GM12872 (cell line): ENCODE data around the gene CARM1.

ENCODE experiments used
- TF ChIP-seq, protein P1 (sequence below): IDR thresholded peaks from 3 replicates; pipeline ENCODE4 v1.5.1; 2011; ENCODE audit warnings: low read depth, mild to moderate bottlenecking, low read length, moderate library complexity; ENCODE audit not compliant: insufficient read depth

The CARM1 gene

DNA sequence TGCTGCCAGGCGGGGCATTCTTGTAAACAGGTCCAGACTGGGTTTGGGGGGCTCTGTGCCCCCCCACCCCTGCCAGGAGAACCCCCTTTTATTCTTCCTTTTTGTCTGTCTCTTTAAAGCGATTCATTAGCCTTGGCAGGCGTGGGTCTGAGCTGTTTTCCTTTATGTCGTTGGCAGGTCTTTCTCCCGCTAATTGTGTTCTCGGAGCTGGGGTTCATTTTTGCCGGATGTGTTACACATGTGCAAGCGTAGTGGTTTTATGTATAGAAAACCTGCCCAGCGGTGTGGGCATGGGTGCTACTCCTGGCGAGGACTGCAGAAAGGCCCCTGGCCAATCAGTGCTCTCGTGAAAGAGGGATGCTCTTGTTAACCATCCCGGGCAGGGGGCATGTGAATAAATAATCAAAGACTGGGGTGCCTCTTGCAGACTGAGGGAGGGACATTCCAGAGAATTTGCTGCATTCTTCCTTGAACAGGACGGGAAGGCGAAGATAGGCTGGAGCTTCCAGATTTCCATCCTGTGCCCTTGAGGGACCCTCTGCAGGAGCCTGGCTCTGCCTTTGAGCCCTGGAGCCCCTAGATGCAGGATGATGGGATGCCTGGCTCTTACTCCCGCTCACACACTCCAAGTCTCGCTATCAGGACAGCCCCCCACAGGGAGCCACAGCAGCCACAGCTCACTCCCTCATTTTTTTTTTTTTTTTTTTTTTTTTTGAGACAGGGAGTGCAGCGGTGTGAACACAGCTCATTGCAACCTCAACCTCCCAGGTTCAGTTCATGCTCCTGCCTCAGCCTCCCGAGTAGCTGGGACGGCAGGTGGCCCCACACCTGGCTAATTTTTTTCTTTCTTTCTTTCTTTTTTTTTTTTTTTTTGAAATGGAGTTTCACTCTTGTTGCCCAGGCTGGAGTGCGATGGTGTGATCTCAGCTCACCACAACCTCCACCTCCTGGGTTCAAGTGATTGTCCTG is 14.1 kb downstream of the CARM1 start:
- TF ChIP-seq, protein P1, sequence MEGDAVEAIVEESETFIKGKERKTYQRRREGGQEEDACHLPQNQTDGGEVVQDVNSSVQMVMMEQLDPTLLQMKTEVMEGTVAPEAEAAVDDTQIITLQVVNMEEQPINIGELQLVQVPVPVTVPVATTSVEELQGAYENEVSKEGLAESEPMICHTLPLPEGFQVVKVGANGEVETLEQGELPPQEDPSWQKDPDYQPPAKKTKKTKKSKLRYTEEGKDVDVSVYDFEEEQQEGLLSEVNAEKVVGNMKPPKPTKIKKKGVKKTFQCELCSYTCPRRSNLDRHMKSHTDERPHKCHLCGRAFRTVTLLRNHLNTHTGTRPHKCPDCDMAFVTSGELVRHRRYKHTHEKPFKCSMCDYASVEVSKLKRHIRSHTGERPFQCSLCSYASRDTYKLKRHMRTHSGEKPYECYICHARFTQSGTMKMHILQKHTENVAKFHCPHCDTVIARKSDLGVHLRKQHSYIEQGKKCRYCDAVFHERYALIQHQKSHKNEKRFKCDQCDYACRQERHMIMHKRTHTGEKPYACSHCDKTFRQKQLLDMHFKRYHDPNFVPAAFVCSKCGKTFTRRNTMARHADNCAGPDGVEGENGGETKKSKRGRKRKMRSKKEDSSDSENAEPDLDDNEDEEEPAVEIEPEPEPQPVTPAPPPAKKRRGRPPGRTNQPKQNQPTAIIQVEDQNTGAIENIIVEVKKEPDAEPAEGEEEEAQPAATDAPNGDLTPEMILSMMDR, result no peak

DNA sequence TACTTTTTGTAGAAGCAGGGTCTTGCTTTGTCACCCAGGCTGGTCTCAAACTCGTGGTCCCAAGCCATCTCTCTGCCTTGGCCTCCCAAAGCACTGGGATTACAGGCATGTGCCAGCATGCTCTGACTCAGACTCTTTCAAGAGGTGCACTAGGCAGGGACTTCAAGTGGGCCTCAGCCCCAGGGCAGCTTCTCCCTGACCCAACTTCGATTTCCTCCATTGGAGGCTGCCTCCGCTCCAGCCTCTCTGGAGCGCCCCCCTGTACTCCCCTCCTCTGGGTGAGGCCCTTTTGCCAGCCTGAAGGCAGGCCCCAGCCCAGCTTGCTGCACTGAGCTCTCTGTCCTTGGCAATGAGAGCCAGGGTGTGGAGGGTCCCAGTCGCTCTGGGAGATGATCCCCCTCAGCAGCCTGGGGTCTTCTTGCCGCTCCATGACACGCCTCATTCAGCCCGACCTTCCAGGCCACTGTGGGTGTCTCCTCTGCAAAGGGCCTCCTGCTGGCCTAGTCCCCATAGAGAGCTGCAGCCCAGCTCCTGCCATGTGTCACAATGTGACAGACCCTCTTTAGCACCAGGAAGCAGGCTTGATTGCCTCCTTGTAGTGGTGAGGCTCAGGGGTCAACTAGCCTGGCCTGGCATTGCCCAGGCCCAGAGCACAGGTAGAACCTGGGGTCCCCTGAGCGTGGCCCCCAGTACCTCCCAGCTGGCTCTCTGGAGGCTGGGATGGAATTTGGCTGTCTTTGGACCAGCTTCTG is 16.4 kb downstream of the CARM1 start:
- TF ChIP-seq, protein P1, result no peak

DNA sequence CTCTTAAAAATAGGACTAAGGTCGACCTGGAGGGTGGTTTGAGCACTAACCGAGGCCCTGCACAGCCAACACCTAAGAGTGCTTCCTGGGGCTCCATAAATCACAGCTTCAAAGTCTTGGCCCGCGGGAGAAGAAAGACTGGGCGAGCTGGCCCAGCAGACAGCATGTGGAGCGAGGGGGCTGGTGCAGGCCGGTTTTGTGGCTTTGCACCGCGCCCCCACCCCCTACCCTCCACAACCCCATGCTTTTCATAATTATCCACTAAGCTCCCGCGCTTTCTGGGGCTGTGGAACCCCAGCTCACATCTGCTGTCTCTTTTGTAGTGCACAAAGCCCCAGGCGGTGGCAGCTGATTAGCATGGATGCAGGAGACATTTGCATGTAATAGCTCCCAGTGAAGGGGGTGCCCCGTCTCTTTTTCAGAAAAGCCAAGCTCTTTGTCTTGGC is 17.1 kb downstream of the CARM1 start:
- TF ChIP-seq, protein P1, result no peak

DNA sequence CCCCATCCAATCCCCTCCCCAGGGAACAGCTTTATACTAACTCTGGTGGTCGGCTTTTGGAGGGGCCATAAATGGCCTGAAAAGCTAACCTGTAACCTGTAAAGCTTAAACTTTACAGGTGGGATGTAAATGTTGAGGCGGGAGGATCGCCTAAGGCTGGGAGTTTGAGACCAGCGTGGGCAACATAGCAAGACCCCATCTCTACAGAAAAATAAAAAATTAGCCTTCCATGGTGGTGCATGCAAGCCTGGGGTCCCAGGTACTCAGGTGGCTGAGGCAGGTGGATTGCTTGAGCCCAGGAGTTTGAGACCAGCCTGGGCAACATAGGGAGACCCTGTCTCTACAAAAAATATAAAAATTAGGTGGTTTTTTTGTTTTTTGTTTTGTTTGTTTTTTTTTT is 18.5 kb downstream of the CARM1 start:
- TF ChIP-seq, protein P1, result no peak

DNA sequence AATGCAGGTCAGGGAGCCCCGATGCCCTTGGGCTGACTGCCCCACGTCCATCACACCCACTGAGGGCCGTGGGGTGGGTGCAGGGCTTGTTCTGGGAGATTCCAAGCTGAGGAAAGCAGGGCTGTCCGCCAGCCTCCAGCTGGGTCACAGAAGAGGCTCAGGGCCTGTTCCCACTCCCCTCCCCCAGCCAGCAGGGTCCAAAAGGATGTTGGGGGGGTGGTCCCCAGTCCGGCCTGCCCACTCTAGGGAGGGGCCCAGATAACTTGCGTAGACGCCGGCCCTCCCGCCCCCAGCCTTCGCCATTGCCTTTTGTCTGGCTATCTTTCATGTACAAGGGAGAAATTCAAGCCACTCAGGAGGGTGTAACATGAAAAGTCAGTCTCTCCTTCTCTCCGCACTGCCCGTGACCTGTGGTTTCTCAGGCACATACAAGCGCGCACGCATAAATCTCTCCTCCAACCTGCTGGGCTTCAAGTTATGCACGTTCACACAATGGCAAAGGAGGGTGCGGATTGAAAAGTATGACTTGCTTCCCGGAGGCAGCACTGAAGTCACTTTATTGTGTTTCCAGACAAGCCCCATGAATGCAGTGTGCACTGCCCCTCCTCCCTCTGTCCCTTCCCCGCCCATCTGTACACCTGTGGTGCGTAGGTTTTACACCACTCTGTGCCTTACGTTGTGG is 20.2 kb downstream of the CARM1 start:
- TF ChIP-seq, protein P1, result no peak

DNA sequence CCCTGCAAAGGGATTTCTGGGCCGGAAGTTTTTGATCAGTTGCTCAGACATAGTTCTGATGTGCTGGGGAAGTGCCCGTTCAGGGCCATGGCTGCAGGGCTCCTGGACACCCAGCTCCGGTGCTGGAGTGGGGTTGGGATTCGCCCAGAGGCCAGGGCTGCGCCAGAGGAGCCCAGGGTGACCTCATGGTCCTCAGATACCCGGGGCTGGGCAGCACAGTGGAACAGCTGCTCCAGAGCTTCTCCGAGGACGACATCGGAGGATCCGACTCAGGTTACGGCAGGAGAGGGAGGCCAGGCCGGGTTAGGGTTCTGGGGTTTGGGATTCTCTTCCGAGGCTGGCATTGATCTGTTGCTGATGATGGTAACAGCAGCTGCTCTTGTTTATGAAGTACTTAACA is 20.9 kb downstream of the CARM1 start:
- TF ChIP-seq, protein P1, result no peak

DNA sequence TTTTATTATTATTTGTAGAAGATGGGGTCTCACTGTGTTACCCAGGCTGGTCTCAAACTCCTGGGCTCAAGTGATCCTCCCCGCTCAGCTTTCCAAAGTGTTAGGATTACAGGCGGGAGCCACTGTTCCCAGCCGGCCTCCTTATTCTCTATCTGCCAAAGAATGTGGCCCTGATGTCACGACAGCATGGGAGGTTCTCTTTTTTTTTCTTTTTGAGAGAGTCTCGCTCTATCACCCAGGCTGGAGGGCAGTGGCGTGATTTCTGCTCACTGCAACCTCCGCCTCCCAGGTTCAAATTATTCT is 23.5 kb downstream of the CARM1 start:
- TF ChIP-seq, protein P1, result no peak
